Tongue (tissue), 2 donors: ENCODE measurements around the gene CSF1R. TPM values are rescaled to one million over a fixed set of nuclear protein-coding genes. Genes with fewer than 3 reads are reported as not detected.

ENCODE experiments used
- DNase-seq: peaks from one replicate; pipeline ENCODE4 v3.0.0-alpha.2; 2015
- total RNA-seq: library from RNA; depleted of rRNA; stranded (reverse); fragments of >200 nt; gene quantifications from one replicate; pipeline ENCODE4 v1.2.3, GENCODE V29; 2014

Gene CSF1R
- total RNA-seq, 1 donor from 2014 or later = 21.6 TPM

DNA sequence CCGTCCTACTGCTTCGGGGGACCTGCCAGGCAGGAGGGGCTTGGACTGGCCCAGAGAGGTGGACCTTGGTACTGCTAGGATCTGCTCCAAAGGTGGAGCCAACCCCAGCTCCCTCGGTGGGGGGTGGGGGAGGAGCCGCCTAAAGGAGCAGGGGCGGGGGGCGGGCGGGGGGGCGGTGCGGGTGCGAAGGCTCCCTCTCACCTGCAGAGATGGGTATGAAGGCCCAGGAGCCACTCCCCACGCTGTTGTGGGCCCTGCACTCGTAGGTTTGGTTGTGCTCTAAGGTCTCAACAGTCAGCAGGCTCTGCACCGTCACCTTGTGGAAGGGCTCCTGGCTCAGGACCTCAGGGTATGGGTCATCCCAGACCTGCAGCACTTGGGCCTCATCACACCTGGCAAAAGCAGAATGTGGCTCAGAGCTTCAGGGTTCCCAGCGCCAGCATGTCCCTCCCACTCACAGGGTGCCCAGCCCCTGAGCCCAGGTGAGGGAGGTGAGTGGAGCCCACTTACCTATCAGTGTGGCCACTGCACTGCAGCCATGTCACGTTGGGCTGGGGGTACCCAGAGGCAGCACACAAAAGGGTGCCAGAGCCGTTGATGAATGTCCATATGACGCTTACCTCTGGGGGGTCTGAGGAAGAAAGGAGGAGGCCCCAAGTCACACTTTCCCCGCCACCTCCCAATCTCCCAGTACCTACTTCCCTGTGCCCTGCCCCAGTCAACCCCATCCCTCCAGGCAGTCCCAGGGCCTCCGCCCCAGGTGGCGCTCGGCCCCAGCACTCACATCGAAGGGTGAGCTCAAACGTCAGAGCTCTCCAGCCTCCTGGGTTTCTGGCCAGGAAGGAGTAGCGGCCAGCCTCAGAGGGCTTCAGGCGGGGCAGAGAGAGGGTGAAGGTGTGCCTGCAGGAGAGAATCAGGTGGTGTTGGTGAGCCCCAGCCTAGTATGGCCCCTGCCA lies 16.4 kb downstream of the CSF1R start:
- no peak for DNase-seq

DNA sequence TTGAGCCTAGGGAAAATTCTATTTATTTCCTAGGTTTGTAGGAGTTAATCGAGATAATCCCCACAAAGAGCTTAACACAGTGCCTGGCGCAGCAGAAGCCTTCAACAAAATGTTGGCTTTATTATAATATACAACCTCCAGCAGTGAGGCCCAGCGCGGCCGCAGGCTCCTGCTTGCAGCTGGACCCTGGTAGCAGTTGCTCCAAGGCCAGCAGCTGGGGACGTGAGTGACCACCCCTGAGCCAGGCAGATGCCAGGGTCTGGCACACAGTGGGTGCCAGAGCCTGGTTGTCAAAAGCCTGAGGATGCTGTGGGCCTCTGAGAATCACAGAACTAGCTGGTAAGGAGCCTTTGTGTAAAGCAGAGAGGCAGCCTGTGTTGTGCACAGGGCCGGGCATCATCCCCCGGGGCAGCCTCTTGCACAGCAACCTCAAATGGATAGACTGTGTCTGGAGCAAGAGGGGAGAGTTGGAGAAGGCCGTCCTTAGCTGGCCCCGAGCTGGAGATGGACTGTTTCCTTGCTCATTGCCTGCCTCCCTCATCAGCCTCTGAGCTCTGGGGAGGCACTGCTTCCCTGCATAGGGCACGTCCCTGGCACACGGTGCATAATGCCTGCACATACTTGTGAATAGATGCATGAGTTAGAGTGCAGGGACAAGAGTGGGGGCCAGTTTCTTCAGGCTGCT lies 17.3 kb downstream of the CSF1R start:
- no peak for DNase-seq

DNA sequence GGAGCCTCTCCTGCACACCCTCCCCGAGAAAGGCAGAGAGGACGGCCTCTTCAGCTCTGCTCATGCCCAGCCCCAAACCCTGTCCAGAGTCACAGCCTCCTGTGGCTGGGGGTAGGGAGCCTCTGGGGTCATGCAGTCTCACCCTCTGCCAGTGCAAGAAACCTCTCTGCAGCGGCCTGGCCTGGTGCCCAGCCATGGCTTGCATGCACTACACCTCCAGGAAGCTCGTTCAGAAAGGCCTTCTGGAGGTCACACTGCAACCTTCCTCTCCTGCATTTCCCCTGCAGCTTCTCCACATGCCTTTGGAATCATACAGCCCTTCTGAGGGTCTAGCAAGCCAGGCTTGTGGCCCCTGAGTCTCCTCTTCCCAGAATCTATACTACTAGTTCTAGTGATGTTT lies 17.9 kb downstream of the CSF1R start:
- no peak for DNase-seq

DNA sequence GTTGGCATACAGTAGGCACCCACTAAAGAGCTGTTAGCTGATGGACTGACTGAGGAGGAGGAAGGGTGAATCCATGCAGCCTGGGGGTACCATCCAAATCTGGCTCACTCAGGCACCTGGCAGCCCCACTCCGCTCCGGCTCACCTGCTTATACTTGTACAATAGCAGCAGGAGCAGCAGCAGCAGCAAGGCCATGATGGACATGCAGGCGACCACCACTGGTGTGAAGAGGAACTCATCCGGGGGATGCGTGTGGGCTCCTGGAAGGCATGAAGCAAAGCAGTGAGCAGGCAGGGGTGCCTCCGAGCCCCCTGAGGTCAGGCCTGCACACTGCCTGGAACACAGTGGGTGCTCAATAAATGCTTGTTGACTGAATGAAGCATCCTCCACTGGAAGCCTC lies 18.3 kb downstream of the CSF1R start:
- no peak for DNase-seq

DNA sequence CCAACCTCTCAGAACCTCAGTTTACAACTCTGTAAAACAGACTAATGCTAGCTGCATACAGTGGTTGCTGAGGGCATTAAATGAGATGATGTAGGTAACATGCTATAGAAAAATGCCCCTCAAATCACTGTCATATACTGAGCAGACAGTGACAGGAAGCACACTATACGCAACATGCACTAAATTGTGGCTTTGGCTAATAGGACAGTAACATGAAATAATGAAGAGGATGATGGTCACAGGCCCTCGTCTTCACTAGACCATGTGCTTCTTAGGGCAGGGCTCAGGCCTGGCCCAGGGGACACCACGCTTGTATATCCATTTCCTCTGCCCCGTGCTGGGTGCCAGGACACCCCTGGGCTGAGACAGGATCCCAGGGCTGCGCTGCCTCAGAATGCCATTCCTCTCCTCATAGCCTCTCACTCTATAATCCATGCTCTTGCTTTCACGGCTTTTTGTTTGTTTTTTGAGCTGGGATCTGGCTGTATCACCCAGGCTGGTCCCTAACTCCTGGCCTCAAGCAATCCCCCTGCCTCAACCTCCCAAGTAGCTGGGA lies 18.9 kb downstream of the CSF1R start:
- no peak for DNase-seq

DNA sequence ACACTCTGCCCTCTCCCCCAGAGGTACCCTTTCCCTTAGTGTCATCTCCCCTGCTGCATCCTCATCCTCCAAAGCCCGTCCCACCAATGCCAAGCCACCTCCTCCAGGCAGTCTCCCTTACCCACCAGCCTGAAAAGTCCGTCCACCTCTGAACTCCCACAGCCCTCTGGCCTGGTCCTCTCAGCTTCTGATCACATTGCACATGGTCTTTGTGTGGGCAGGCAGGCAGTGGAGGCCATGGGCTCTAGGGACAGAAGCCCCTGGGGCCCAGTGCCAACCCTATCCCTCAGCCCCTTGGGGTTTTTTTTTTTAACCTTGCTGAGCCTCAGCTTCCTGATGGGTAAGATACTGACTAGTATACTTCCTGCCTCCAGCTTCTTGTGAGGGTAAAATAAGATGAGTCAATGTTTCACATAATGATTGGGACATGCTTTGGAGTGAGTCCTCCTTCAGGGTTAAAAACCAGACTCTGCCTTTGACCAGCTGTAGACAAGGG lies 19.4 kb downstream of the CSF1R start:
- DNase-seq = no peak

DNA sequence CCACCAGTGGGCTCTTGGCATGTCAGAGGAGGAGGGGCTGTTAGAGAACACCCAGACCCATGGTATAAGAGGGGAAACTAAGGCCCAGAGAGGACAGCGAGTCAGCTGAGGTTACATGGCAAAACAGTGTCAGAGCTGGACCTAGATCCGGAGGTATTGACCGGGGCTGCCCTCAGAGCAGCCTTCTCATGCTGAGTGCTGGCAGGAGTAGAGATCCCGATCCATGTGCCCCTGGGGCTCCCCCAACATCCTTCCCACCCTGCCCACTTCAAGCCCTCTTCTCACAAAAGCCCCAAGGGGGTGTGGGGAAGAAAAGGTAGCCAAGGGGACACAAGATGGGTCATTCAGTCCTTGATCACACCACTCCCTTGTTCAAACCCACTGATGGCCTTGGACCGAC lies 19.9 kb downstream of the CSF1R start:
- DNase-seq = no peak

DNA sequence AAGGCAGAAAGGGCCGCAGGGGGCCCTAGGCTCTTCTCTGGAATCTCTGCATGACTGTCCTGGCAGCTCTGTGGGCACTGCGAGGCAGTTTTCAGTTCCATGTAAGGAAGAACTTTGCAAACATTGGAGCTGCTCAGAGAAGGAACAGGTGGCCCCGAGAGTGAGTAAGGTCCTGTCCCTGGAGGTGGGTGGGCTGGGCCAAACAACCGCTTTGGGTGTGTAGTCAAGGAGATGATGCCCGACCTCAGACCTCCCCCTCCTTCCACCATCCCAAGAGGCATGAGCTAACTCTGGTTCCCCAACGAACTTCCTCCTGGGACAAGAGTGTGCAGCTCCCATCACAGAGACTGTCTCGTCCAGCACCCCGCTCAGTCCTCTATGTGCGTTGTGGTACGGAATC lies 20.5 kb downstream of the CSF1R start:
- no peak for DNase-seq

DNA sequence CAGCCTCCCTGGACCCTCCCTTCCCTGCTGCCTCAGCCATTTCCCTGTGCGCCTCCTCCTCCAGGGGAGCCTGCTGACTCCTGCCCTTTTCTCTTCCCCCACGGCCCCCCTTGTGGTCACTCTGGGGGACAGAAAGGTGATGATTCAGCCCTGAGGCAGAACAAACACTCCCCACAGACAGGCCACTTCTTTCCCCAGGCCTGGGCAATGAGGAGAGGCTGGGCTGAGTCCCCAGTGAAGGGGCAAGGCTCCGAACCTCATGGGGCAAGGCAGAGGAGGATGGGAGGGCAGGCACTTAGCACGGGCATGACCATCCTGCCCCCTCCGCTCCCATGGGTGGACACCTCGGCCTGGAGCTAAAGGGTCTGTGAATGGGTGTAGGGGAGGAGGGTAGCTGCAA lies 21.0 kb downstream of the CSF1R start:
- no peak for DNase-seq

DNA sequence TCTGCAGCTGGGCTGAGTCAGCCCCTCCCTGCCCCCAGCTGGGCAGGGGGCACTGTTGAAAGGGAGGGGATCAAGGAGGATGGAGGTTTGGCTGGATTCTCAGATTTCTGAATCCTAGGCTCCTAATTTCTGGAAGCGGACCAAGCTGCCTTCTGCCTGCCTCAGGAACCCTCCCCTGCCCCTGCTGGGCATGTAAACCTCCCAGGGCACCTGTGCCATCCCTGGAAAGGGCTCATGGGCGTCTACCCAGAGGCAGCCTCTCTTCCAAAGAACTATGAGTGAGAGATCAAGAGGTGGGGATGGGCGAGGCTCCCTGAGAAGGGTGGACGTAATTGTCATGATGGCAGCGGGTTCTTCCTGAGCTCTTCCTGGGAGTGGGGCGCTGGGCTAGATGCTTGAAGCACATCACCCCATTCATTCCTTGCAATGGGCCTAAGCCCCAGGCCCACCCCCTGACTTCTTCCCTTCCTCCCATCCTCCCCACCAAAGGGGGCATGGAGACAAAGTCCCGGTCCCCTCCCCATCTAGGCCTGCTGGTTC lies 21.6 kb downstream of the CSF1R start:
- no peak for DNase-seq

DNA sequence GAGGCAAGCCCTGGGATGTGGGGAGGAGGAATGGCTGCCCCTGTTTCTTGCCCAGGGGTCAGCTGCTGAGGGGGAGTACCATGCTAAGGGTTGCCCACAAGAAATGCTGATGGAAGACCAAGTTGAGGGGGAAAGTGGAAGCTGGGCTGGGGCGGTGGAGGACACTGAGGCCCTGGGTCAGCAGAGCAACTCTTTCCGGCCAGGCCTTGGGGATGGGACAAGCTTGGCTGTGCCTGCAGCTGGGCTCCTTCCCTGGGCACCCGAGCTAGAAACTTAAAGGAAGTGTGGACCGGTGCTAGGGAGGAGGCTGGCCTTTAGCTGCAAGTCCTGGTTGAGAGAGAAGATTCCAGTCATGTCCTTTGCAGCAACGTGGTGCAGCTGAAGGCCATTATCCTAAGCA lies 22.7 kb downstream of the CSF1R start:
- no peak for DNase-seq

DNA sequence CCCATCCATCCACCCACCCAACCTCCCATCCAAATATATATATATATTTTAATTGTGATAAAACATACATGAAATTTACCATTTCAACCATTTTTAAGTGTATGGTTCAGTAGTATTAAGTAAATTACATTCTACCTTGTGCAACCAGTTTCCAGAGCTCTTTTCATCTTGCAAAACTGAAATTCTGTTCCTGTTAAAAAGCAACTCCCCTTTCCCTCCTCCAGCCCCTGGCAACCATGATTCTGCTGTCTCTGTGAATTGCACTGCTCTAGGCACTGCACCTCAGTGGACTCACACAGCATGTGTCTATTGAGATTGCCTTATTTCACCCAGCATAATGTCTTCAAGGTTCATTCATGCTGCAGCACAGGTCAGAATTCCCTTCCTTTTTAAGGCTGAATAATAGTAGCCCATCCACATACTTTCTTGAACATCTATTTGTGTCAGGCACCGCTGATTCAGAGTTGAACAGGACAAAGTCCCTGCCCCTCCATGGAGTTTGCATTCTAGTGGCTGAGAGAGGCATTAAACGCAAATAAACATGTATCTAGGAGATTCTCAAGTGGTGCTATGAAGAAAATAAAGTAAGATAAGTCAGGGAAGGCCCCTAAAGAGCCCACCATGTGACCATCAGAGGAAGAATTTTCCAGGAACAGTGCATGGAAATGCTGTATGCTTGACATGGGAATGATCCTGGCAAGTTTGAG lies 24.0 kb downstream of the CSF1R start:
- no peak for DNase-seq

DNA sequence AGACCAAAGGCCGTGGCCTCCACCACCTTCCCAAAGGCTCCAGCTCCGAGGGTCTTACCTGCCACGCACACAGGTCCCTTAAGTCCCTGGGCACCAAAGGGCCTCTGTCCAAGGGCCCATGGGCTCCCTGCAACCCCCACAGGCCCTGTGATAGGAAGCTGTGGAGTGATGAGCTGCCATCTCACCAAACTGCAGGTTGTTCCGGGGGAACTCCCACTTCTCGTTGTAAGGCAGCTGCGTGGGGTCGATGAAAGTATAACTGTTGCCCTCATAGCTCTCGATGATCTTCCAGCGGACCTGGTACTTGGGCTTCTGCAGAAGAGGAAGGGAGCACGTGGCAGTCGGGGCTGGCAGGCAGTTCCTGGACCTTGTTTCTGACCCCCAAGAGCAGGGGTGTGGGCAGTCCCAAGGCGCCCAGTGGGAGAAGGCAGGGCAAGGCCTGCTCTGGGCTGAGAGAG lies 24.8 kb downstream of the CSF1R start:
- DNase-seq = no peak

DNA sequence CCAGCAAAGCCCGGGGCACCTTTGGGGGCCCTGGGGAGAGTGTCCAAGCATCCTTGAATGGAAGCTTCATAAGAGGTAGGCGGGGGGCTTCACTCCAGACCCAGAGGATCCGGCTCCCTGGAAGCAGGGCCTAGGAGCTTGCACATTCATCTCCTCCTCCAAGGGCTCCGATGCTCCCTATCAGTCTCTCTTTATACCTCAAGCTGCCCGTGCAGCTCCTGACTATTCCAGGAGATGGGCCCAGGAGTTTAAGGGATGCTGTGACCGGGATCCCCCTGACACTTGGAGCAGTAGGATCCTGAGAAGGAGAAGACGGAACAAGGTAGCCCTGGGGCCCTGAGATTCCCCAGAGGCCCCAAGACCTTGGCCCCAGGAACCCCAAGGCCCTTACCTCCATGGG lies 25.9 kb downstream of the CSF1R start:
- DNase-seq = no peak

DNA sequence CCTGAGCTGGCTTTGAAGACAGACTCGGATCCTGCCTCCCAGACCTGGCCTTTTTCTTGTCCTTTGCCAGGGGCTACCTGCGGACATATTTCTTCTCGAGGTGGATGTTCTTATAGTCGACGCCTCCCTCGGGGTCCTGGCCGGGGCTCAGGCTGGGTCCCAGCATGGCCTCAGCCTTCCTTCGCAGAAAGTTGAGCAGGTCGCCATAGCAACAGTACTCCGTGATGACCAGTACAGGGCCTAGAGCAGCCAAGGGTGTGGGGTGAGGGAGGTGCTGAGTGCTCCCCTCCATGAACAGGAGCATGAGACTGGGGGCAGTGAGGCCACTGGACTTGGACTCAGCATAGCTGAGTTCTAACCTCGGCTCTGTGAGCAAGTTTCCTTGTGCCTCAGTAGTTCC lies 26.7 kb downstream of the CSF1R start:
- no peak for DNase-seq

DNA sequence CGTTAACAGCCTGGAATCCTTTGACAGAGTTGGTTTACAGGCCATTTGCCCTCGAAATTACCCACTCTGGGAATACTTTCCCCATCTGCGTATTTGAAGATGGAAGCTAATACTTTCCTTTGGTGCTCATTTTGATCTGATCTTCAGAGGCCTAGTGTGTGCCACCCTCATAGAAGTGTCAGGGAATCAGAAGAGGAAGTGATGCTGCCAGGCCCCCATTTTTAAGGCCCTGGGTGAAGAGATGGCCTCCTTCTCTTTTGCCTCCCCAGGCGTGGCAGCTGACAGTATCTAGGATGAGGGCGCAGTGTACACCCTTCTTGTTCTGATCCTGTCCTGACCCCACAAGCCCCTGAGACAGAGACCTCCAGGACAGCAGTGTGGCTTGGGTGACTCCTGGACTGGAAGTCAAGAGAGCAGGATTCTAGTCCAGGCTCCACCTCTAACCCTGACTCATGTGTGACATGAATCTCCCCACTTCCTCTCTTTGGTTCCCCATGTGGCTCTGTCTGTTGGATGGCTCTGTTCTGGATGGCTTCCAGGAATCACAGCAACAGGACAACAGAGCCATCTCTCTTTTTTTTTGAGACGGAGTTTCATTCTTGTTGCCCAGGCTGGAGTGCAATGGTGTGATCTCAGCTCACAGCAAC lies 27.8 kb downstream of the CSF1R start:
- DNase-seq = peak; percentile 45

DNA sequence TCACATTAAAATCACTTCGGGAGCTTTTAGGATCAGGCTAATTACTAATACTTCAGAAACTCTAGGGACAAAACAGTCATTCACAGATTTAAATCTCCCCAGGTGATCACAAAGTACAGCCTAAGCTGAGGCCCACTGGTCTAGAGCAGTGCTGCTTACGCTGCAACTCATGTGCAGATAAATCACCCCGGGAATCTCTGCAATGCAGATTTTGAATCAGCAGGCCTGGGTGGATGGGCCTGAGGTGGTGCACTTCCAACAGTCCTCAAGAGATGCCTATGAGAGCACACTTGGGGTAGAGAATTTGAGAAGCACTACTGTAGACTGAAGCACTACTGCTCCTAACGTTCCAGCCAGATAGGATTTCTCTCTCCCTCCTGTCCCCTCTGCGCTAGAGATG lies 28.4 kb downstream of the CSF1R start:
- DNase-seq = no peak

DNA sequence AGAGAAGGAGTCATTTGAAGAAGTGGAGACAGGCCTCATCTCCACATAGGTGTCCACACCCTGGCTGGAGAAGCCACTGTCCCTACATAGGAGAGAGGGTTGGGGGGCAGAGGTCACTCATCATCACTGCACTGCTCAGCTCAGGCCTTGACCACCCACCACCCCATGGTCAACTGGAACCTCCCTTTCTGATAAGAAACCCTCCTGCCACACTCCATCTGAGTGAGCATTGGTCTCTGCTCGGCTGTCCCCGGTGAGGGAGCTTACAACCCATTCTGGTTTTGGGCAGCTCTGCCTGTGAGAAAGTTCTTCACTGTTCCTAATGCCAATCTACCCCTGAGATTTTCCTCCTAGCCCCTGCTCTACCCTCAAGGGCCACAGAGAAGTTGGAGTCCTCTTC lies 28.8 kb downstream of the CSF1R start:
- DNase-seq = no peak

DNA sequence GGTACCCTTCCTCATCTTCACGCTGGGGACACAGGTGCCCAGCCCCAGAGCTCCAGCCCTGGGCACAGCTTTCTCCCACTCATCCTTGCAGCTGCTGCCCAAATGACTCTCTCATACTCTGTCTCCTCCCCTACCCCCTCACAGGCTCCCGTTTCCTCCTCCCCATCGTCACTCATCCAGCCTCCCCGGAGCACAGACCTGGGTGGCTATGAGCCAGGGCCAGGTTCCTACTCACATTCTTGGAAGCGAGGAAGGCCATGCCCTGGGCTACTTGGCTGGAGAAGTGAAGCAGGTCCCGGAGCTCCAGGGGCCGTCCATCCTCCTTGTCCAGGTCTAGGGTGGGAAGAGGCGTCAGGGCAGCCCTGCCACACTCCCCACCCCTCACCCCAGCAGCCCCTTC lies 29.3 kb downstream of the CSF1R start:
- no peak for DNase-seq

DNA sequence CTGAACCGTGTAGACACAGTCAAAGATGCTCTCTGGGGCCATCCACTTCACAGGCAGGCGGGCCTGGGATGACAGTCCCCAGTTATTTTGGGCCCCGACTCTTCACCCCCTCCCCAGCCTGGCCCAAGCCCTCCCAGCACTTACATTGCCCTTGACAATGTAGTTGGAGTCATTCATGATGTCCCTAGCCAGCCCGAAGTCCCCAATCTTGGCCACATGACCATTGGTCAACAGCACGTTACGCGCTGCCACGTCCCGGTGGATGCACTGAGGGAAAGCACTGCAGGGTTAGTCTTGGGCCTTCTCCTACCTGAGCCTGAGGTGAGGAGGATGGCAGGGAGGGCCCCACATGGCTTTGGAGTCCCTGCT lies 30.3 kb downstream of the CSF1R start:
- DNase-seq = no peak

DNA sequence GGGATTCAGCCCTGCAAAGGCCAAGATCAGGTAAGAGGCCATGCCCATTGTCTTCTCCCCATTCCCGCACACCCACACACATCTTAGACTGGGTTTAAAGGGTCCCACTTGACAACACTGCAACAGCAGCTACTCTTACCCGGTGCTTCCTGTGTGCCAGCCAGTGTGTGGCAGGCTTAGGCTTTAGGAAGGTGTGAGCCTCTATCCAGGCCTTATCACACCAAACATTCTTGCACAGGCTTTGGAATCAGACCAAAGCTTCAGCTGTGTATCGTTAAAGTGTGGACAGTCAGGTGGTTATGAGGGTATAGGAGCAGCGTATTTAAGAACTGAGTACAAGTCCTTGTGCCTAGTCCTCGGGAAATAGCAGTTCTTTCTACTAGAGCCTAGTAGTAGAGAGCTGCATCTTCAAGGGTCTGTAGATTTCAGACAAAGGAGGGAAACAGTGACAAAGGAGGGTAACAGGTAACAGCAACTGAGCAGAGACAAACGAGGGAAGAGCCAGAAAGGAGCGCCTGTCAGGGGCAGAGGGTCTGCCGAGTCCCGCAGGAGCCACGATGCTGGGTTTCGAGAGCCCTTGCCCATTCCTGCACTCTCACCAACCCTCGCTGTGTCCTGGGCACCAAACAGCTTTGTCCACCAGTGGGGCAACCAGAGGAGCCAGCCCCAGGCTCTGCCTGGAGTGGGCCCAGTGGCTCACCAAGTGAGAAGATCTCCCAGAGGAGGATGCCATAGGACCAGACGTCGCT lies 30.9 kb downstream of the CSF1R start:
- DNase-seq = no peak
